IMR-90 (cell line): Measurements from ENCODE around the gene SPINK5. TPM values are rescaled to one million over a fixed set of nuclear protein-coding genes. Genes with fewer than 3 reads are reported as not detected.

Experiments used
- ATAC-seq: fragments of 200-7000 bp; cut with Tn5 transposase; 2 replicates; pipeline ENCODE4 v1.9.1; 2020; ENCODE audit warnings: low read depth, mild to moderate bottlenecking, moderate library complexity
- BruUV-seq: library from RNA; stranded (reverse); fragments of 400-500 nt; replicated peaks from 2 replicates; lab custom pipeline; 2021; lab: Mats Ljungman, UMichigan
- CTCF ChIA-PET: fragments of 300-600 bp; formaldehyde crosslinking; extraction: SDS; loops from one replicate; lab custom pipeline; 2021; ENCODE audit warnings: antibody characterized with exemption; lab: Yijun Ruan, JAX
- POLR2A ChIA-PET: fragments of 300-600 bp; sonication (Branson Sonifier 250); formaldehyde crosslinking; loops from one replicate; lab custom pipeline; 2022; ENCODE audit warnings: antibody characterized with exemption; ENCODE audit not compliant: unreplicated experiment; lab: Charles Lee
- DNase-seq: peaks from one replicate; pipeline ENCODE4 v3.0.0; 2013
- H2AFZ ChIP-seq: replicated peaks from 2 replicates; pipeline ENCODE3; 2013; ENCODE audit warnings: low read length, mild to moderate bottlenecking; ENCODE audit not compliant: poor library complexity
- H2AK5ac ChIP-seq: 2 replicates; pipeline ENCODE4 v1.6.1; 2013; ENCODE audit warnings: low read depth, low read length, inconsistent platforms
- H2AK9ac ChIP-seq: replicated peaks from 2 replicates; pipeline ENCODE3; 2013; ENCODE audit warnings: mild to moderate bottlenecking, low read depth, low read length, moderate library complexity; ENCODE audit not compliant: poor library complexity
- H2BK120ac ChIP-seq: 2 replicates; pipeline ENCODE4 v1.6.1; 2013; ENCODE audit warnings: low read depth, low read length, inconsistent platforms
- H2BK15ac ChIP-seq: 3 replicates; pipeline ENCODE4 v1.6.1; 2013; ENCODE audit warnings: low read depth, low read length, inconsistent platforms
- H2BK20ac ChIP-seq: 2 replicates; pipeline ENCODE4 v1.6.1; 2013; ENCODE audit warnings: low read depth, mild to moderate bottlenecking, inconsistent platforms, low read length, moderate library complexity
- H2BK5ac ChIP-seq: 2 replicates; pipeline ENCODE4 v1.6.1; 2013; ENCODE audit warnings: mild to moderate bottlenecking, low read depth, low read length, inconsistent platforms; ENCODE audit not compliant: poor library complexity, severe bottlenecking
- H3K14ac ChIP-seq: replicated peaks from 2 replicates; pipeline ENCODE4 v1.6.1; 2013; ENCODE audit warnings: low read depth, low read length, inconsistent platforms
- H3K18ac ChIP-seq: 2 replicates; pipeline ENCODE4 v1.6.1; 2013; ENCODE audit warnings: low read depth, low read length, control low read depth
- H3K23ac ChIP-seq: 2 replicates; pipeline ENCODE4 v1.6.1; 2013; ENCODE audit warnings: low read depth, low read length, inconsistent platforms
- H3K27ac ChIP-seq: 2 replicates; pipeline ENCODE4 v1.5.1; 2013; ENCODE audit warnings: mild to moderate bottlenecking, control low read depth, low read length; ENCODE audit not compliant: insufficient read depth
- H3K27me3 ChIP-seq: 2 replicates; pipeline ENCODE4 v1.6.1; 2013; ENCODE audit warnings: low read length; ENCODE audit not compliant: control insufficient read depth, insufficient read depth
- H3K36me3 ChIP-seq: 2 replicates; pipeline ENCODE4 v1.6.1; 2013; ENCODE audit warnings: low read length, mixed read lengths; ENCODE audit not compliant: control insufficient read depth, insufficient read depth
- H3K4ac ChIP-seq: 2 replicates; pipeline ENCODE4 v1.6.1; 2013; ENCODE audit warnings: low read depth, low read length, inconsistent platforms
- H3K4me1 ChIP-seq: 2 replicates; pipeline ENCODE4 v1.6.1; 2013; ENCODE audit warnings: low read length, mixed read lengths; ENCODE audit not compliant: control insufficient read depth, insufficient read depth
- H3K4me2 ChIP-seq: 2 replicates; pipeline ENCODE4 v1.6.1; 2013; ENCODE audit warnings: low read depth, mild to moderate bottlenecking, control low read depth, low read length, moderate library complexity
- H3K4me3 ChIP-seq: 2 replicates; pipeline ENCODE4 v1.5.1; 2013; ENCODE audit warnings: low read depth, mild to moderate bottlenecking, control low read depth, low read length, moderate library complexity; ENCODE audit not compliant: insufficient read depth
- H3K56ac ChIP-seq: 2 replicates; pipeline ENCODE4 v1.6.1; 2013; ENCODE audit warnings: low read length, inconsistent platforms; ENCODE audit not compliant: insufficient read depth; ENCODE audit errors: extremely low read depth
- H3K79me1 ChIP-seq, 2 experiments: 2 replicates each; pipeline ENCODE4 v1.6.1; 2013; ENCODE audit warnings: low read length in 2 of 2, inconsistent platforms in 1 of 2, low read depth in 1 of 2
- H3K9ac ChIP-seq: 2 replicates; pipeline ENCODE4 v1.6.1; 2013; ENCODE audit warnings: low read depth, low read length, control low read depth
- H3K9me1 ChIP-seq: 2 replicates; pipeline ENCODE4 v1.6.1; 2013; ENCODE audit warnings: low read length, inconsistent platforms; ENCODE audit not compliant: insufficient read depth
- H3K9me3 ChIP-seq: 2 replicates; pipeline ENCODE4 v1.6.1; 2013; ENCODE audit warnings: low read length; ENCODE audit not compliant: control insufficient read depth, insufficient read depth
- H4K20me1 ChIP-seq: 2 replicates; pipeline ENCODE4 v1.6.1; 2013; ENCODE audit warnings: low read length, inconsistent platforms; ENCODE audit not compliant: insufficient read depth
- H4K5ac ChIP-seq: 2 replicates; pipeline ENCODE4 v1.6.1; 2013; ENCODE audit warnings: mild to moderate bottlenecking, low read depth, low read length, control low read depth
- H4K8ac ChIP-seq, 2 experiments: 2 replicates each; pipeline ENCODE4 v1.6.1; 2013; ENCODE audit warnings: low read depth in 2 of 2, low read length in 2 of 2, control low read depth in 1 of 2, inconsistent platforms in 1 of 2
- H4K91ac ChIP-seq: 2 replicates; pipeline ENCODE4 v1.6.1; 2013; ENCODE audit warnings: low read depth, low read length, inconsistent platforms; ENCODE audit not compliant: insufficient read depth
- BHLHE40 ChIP-seq: fragments of 150-350 bp; IDR thresholded peaks from 2 replicates; pipeline ENCODE4 v1.6.1; 2016; ENCODE audit warnings: mild to moderate bottlenecking, low read depth, low read length
- CEBPB ChIP-seq: IDR thresholded peaks from 2 replicates; pipeline ENCODE4 v1.6.1; 2012; ENCODE audit warnings: low read depth, low read length, improper control_type of control experiment
- CHD1 ChIP-seq: IDR thresholded peaks from 2 replicates; pipeline ENCODE4 v1.6.1; 2012; ENCODE audit warnings: low read depth, low read length, improper control_type of control experiment
- FOS ChIP-seq: fragments of 150-350 bp; IDR thresholded peaks from 2 replicates; pipeline ENCODE4 v1.6.1; 2016; ENCODE audit warnings: low read depth, low read length
- MAFK ChIP-seq: IDR thresholded peaks from 2 replicates; pipeline ENCODE4 v1.6.1; 2012; ENCODE audit warnings: low read depth, low read length, improper control_type of control experiment
- MAZ ChIP-seq: IDR thresholded peaks from 2 replicates; pipeline ENCODE4 v1.6.1; 2012; ENCODE audit warnings: low read depth, mild to moderate bottlenecking, low read length, improper control_type of control experiment, moderate library complexity, borderline replicate concordance
- MXI1 ChIP-seq: IDR thresholded peaks from 2 replicates; pipeline ENCODE4 v1.6.1; 2012; ENCODE audit warnings: low read depth, mild to moderate bottlenecking, low read length, moderate library complexity, borderline replicate concordance
- NFE2L2 ChIP-seq: fragments of 150-350 bp; IDR thresholded peaks from 2 replicates; pipeline ENCODE4 v1.6.1; 2016; ENCODE audit warnings: low read depth, mild to moderate bottlenecking, low read length
- POLR2A ChIP-seq: IDR thresholded peaks from 2 replicates; pipeline ENCODE4 v1.6.1; 2012; ENCODE audit warnings: mild to moderate bottlenecking, low read depth, low read length
- RAD21 ChIP-seq: IDR thresholded peaks from 2 replicates; pipeline ENCODE4 v1.6.1; 2012; ENCODE audit warnings: low read length, improper control_type of control experiment
- RCOR1 ChIP-seq: IDR thresholded peaks from 2 replicates; pipeline ENCODE4 v1.6.1; 2012; ENCODE audit warnings: mild to moderate bottlenecking, low read length, improper control_type of control experiment; ENCODE audit not compliant: insufficient replicate concordance
- RFX5 ChIP-seq: IDR thresholded peaks from 2 replicates; pipeline ENCODE4 v1.8.0; 2012; ENCODE audit warnings: low read depth, mild to moderate bottlenecking, low read length, moderate library complexity
- SMC3 ChIP-seq: fragments of 150-350 bp; IDR thresholded peaks from 2 replicates; pipeline ENCODE4 v1.6.1; 2016; ENCODE audit warnings: low read depth, mild to moderate bottlenecking, antibody characterized with exemption, low read length, moderate library complexity
- WGBS, 2 experiments: methylation state at CpG; one replicate each; pipeline versions ENCODE4 v1.1.5 to v1.1.7; 2013; ENCODE audit warnings: missing lambda C conversion rate in 2 of 2; ENCODE audit not compliant: insufficient read length in 1 of 2; ENCODE audit errors: extremely low coverage in 2 of 2; 5-methylcytosine and 5-hydroxymethylcytosine counted together
- dilution Hi-C: fragments of 300-500 bp; cut with HindIII; formaldehyde crosslinking; loops from one replicate; pipeline ENCODE4 v1.14.3; 2018; ENCODE audit warnings: low sequenced_read_pairs; ENCODE audit not compliant: unreplicated experiment
- in situ Hi-C: fragments of 300-500 bp; cut with MboI; formaldehyde crosslinking; loops from 3 replicates; pipeline ENCODE4 v1.14.3; 2019; ENCODE audit warnings: low sequenced_read_pairs, inconsistent platforms, mixed read lengths
- intact Hi-C: fragments of 100-400 bp; cut with micrococcal nuclease; formaldehyde crosslinking; loops from 2 replicates; pipeline ENCODE4 v1.10.0; 2022
- polyA plus RNA-seq, 3 experiments: library from polyadenylated mRNA; depleted of rRNA; stranded (reverse); fragments of >200 nt; gene quantifications; 2 replicates each; pipeline ENCODE4 v1.2.3, GENCODE V29; 2012; ENCODE audit warnings: low replicate concordance in 1 of 3
- total RNA-seq: library from RNA; depleted of rRNA; stranded (reverse); fragments of >200 nt; gene quantifications from 2 replicates; pipeline ENCODE4 v1.2.3, GENCODE V29; 2012
- TF ChIP-seq, protein P1 (sequence below): conservative IDR thresholded peaks from 2 replicates; pipeline ENCODE4 v1.5.1; 2012; ENCODE audit warnings: mild to moderate bottlenecking, low read depth, low read length, improper control_type of control experiment
- TF ChIP-seq, protein P2 (sequence below): fragments of 150-350 bp; IDR thresholded peaks from 2 replicates; pipeline ENCODE4 v1.6.1; 2017; ENCODE audit warnings: mild to moderate bottlenecking, antibody characterized with exemption, low read length, low read depth
- TF ChIP-seq, protein P3 (sequence below): fragments of 150-350 bp; IDR thresholded peaks from 2 replicates; pipeline ENCODE4 v1.6.1; 2016; ENCODE audit warnings: low read depth, mild to moderate bottlenecking, low read length, moderate library complexity, borderline replicate concordance

The SPINK5 gene
- total and polyA plus RNA-seq, 2 of the 4 experiments (the other 2 are of a cell fraction), result not detected

DNA sequence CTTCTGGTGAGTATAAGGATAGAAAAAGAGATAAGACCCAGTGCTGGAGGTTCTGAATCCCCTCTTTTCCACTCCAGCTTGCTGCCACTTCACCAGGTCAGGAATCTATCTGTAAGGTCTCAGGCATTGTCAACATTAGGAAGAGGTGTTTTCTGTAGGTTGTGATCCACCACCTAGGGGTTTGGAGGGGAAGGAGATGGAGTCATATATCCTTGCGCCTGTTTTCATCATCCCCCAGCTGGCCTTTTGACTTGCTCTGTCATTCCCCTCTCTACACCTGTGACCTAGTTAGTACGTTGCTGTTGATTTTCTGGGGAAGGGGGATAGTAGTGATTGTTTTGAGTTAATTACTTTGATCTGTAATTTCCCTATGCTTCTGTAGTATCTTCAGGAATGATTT lies 20.5 kb downstream of the SPINK5 start:
- intact Hi-C loops (no loop called here), dilution Hi-C loops (no loop called here), in situ Hi-C loops (no loop called here)
- CTCF ChIA-PET, result no interaction called here
- WGBS, 2 experiments, result no CpG with 5 or more reads among the region's 2 CpGs
- no peak overlapping the region for H3K14ac ChIP-seq
- no peak overlapping the region for H4K91ac ChIP-seq
- H3K9ac ChIP-seq, result no peak overlapping the region
- no peak overlapping the region for H3K4me2 ChIP-seq
- H3K27ac ChIP-seq, result no peak overlapping the region
- no peak overlapping the region for H3K4me3 ChIP-seq
- H3K36me3 ChIP-seq, result no peaks in the 10 kb centered on the region
- H4K8ac ChIP-seq, result no peak overlapping the region
- no peaks in the 10 kb centered on the region for H3K4me1 ChIP-seq
- no peak overlapping the region for H3K4ac ChIP-seq
- no peak for ATAC-seq
- no peak overlapping the region for H2BK20ac ChIP-seq
- POLR2A ChIA-PET, result no interaction called here
- no peak overlapping the region for H2AFZ ChIP-seq
- no peak for DNase-seq
- no peak overlapping the region for H3K56ac ChIP-seq
- no TSS peak for BruUV-seq
- H2BK120ac ChIP-seq, result no peak overlapping the region
- H2BK15ac ChIP-seq, result no peak overlapping the region
- H3K23ac ChIP-seq, result no peak overlapping the region
- H4K20me1 ChIP-seq, result no peaks in the 10 kb centered on the region
- H4K5ac ChIP-seq, result no peak overlapping the region
- no peak for TF ChIP-seq BHLHE40
- TF ChIP-seq RAD21, result no peak
- no peak for TF ChIP-seq CEBPB
- no peak for TF ChIP-seq MAFK
- TF ChIP-seq, protein P1, sequence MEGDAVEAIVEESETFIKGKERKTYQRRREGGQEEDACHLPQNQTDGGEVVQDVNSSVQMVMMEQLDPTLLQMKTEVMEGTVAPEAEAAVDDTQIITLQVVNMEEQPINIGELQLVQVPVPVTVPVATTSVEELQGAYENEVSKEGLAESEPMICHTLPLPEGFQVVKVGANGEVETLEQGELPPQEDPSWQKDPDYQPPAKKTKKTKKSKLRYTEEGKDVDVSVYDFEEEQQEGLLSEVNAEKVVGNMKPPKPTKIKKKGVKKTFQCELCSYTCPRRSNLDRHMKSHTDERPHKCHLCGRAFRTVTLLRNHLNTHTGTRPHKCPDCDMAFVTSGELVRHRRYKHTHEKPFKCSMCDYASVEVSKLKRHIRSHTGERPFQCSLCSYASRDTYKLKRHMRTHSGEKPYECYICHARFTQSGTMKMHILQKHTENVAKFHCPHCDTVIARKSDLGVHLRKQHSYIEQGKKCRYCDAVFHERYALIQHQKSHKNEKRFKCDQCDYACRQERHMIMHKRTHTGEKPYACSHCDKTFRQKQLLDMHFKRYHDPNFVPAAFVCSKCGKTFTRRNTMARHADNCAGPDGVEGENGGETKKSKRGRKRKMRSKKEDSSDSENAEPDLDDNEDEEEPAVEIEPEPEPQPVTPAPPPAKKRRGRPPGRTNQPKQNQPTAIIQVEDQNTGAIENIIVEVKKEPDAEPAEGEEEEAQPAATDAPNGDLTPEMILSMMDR, result no peak
- no peak for TF ChIP-seq POLR2A
- no peak for TF ChIP-seq CHD1
- TF ChIP-seq, protein P2, sequence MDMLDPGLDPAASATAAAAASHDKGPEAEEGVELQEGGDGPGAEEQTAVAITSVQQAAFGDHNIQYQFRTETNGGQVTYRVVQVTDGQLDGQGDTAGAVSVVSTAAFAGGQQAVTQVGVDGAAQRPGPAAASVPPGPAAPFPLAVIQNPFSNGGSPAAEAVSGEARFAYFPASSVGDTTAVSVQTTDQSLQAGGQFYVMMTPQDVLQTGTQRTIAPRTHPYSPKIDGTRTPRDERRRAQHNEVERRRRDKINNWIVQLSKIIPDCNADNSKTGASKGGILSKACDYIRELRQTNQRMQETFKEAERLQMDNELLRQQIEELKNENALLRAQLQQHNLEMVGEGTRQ, result no peak
- TF ChIP-seq MXI1, result no peak
- no peak for TF ChIP-seq RCOR1
- no peak for TF ChIP-seq NFE2L2
- TF ChIP-seq SMC3, result no peak
- TF ChIP-seq, protein P3, sequence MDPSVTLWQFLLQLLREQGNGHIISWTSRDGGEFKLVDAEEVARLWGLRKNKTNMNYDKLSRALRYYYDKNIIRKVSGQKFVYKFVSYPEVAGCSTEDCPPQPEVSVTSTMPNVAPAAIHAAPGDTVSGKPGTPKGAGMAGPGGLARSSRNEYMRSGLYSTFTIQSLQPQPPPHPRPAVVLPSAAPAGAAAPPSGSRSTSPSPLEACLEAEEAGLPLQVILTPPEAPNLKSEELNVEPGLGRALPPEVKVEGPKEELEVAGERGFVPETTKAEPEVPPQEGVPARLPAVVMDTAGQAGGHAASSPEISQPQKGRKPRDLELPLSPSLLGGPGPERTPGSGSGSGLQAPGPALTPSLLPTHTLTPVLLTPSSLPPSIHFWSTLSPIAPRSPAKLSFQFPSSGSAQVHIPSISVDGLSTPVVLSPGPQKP, result no peak
- no peak for TF ChIP-seq FOS
- no peak for TF ChIP-seq MAZ
- no peak for TF ChIP-seq RFX5
- H3K18ac ChIP-seq, result no peak overlapping the region
- no peaks in the 10 kb centered on the region for H3K27me3 ChIP-seq
- H3K9me1 ChIP-seq, result no peaks in the 10 kb centered on the region
- no peak overlapping the region for H2BK5ac ChIP-seq
- H2AK9ac ChIP-seq, result no peak overlapping the region
- no peaks in the 10 kb centered on the region for H3K79me1 ChIP-seq
- H2AK5ac ChIP-seq, result no peak overlapping the region
- H3K9me3 ChIP-seq, result no peaks in the 10 kb centered on the region
